Adrenal gland (tissue), 12 donors: ENCODE results near the gene KRT79. TPM values are rescaled to one million over a fixed set of nuclear protein-coding genes. Genes with fewer than 3 reads are reported as not detected.

Experiments
- DNase-seq, 7 donors: peaks; one replicate each; pipeline ENCODE4 v3.0.0-alpha.2; 2019 to 2020
- H3K27ac ChIP-seq, 5 donors: fragments of 200-600 bp; sonication (generic) in 4 of 5; 1 replicate in 3 of 5; 2 replicates in 2 of 5; pipeline versions ENCODE4 v1.5.1 to v1.8.0; 2016 to 2020; ENCODE audit warnings: mild to moderate bottlenecking in 1 of 5
- H3K27me3 ChIP-seq: fragments of 200-600 bp; 2 replicates; pipeline ENCODE4 v1.8.0; 2021
- H3K36me3 ChIP-seq, 2 donors: fragments of 200-600 bp; replicated peaks in 1 of 2; 1 replicate in 1 of 2; 2 replicates in 1 of 2; pipeline versions ENCODE4 v1.5.1 to v1.8.0; 2018 to 2022
- H3K4me1 ChIP-seq, 2 donors: fragments of 200-600 bp; replicated peaks in 1 of 2; 1 replicate in 1 of 2; 2 replicates in 1 of 2; pipeline versions ENCODE4 v1.5.1 to v1.8.0; 2018 to 2021
- H3K4me3 ChIP-seq, 4 donors: fragments of 200-600 bp; sonication (generic) in 3 of 4; one replicate each; pipeline ENCODE4 v1.5.1; 2016 to 2018
- H3K9me3 ChIP-seq, 3 donors: fragments of 200-600 bp; sonication (generic) in 1 of 3; replicated peaks in 1 of 3; 1 replicate in 2 of 3; 2 replicates in 1 of 3; pipeline versions ENCODE4 v1.5.1 to v1.8.0; 2016 to 2021
- CTCF ChIP-seq, 6 experiments: fragments of 450-650 bp in 4 of 6; fragments of 200-600 bp in 2 of 6; sonication (generic) in 1 of 6; IDR thresholded peaks; 1 replicate in 5 of 6; 2 replicates in 1 of 6; pipeline versions ENCODE4 v1.5.1 to v1.8.0; 2016 to 2021; ENCODE audit warnings: antibody characterized with exemption in 6 of 6, mild to moderate bottlenecking in 2 of 6, moderate library complexity in 1 of 6
- POLR2A ChIP-seq, 2 donors: fragments of 450-650 bp; IDR thresholded peaks; one replicate each; pipeline ENCODE4 v1.6.1; 2017; ENCODE audit warnings: antibody characterized with exemption in 2 of 2, mild to moderate bottlenecking in 2 of 2, moderate library complexity in 1 of 2
- WGBS, 4 donors: extraction: QIAGEN DNeasy Blood & Tissue Kit in 2 of 4; methylation state at CpG; one replicate each; pipeline versions ENCODE4 v1.1.5 to v1.1.7; 2013 to 2017; 5-methylcytosine and 5-hydroxymethylcytosine counted together
- intact Hi-C, 2 donors: fragments of 100-400 bp; cut with DNase I; formaldehyde crosslinking; loops; one replicate each; pipeline versions ENCODE4 v1.14.1 to v1.15.0; 2022 to 2023
- polyA plus RNA-seq, 3 donors: library from polyadenylated mRNA; stranded (reverse); fragments of 200-250 nt in 2 of 3; fragments of 350-450 nt in 1 of 3; fragmentation: Illumina TruSeq in 1 of 3; extraction: RNeasy Lipid Tissue Mini Kit (QIAGEN cat#74804) in 1 of 3; gene quantifications; one replicate each; pipeline ENCODE4 v1.2.3, GENCODE V29; 2013 to 2014
- total RNA-seq, 9 donors: library from RNA; depleted of rRNA in 4 of 9; stranded (reverse); fragments of >200 nt in 4 of 9; fragments of 120-200 nt in 1 of 9; fragmentation: NEBNext Ultra II Directional in 1 of 9; extraction: Animal tissue kit (Norgen Biotek cat#: 25700) in 1 of 9; gene quantifications; one replicate each; pipeline versions ENCODE4 v1.1.0 to v1.2.4, GENCODE V29; 2013 to 2023
- donor health status: healthy with polysubstance abuse.
- donor health status: Bipolar disorder and iron deficiency.
- donor health status: DM: yes; HTN: yes; CAD: no.
- donor health status: DM: no; HTN: no; CAD: no.
- donor health status: DM: no; HTN: no; CAD: no.
- donor health status: DM: yes; HTN: yes; CAD: no.

The KRT79 gene
- total and polyA plus RNA-seq, 12 donors = 0.24 TPM; not detected in 11

GRCh38 chr12:52805739-52806138 lies 28.4 kb downstream of the KRT79 start:
- Histone ChIP-seq H3K4me3 (no peak overlapping the region), H3K4me1 (no peaks in the 10 kb centered on the region), H3K27ac (no peak overlapping the region), H3K36me3 (no peaks in the 10 kb centered on the region), H3K9me3 (no peaks in the 10 kb centered on the region), H3K27me3 (no peaks in the 10 kb centered on the region)
- intact Hi-C loops = no loop called here
- WGBS, 4 donors = 69 to 83% (median 71%) methylated on average over 2 to 3 of the region's 3 CpGs
- no peak for DNase-seq
- TF ChIP-seq POLR2A (IDR thresholded peaks at IDR 0.05) (no peak), CTCF (IDR thresholded peaks at IDR 0.05) (no peak)

DNA sequence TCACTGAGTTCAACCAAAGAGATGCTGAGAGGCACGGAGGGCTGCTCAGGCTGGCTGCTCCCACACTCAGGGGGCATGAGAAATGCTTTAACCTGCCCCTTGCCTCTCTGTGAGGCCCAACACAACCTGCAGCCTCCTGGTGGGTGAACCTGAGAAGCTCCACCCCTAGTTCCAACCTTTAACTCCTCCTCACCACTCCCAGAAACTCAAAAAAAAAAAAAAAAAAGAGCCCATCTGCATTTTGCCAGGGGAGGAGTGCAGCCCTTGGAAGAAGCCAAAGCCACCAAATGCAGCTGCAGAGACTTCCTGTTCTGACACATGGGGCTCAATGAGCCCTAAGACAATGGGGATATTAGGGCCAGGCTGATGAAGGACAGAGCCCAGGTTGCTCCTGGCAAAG lies 29.1 kb downstream of the KRT79 start:
- H3K27ac ChIP-seq = no peak overlapping the region
- H3K9me3 ChIP-seq = no peaks in the 10 kb centered on the region
- H3K27me3 ChIP-seq = no peaks in the 10 kb centered on the region
- no peak for DNase-seq
- H3K4me1 ChIP-seq = no peaks in the 10 kb centered on the region
- TF ChIP-seq CTCF (IDR thresholded peaks at IDR 0.05) = no peak
- intact Hi-C loops = no loop called here
- H3K4me3 ChIP-seq = no peak overlapping the region
- WGBS, 4 donors = 11 to 54% (median 19%) methylated on average over 1 of the region's 1 CpG
- no peaks in the 10 kb centered on the region for H3K36me3 ChIP-seq

GRCh38 chr12:52802442-52802841 lies 31.7 kb downstream of the KRT79 start:
- intact Hi-C loops = no loop called here
- Histone ChIP-seq H3K4me3 (no peak overlapping the region), H3K9me3 (no peaks in the 10 kb centered on the region), H3K27ac (no peak overlapping the region), H3K27me3 (no peaks in the 10 kb centered on the region), H3K4me1 (no peaks in the 10 kb centered on the region), H3K36me3 (no peaks in the 10 kb centered on the region)
- no peak for DNase-seq
- 61 to 66% (median 66%) methylated on average over 6 of the region's 6 CpGs for WGBS, 4 donors
- TF ChIP-seq POLR2A (IDR thresholded peaks at IDR 0.05) (no peak), CTCF (IDR thresholded peaks at IDR 0.05) (no peak)

GRCh38 chr12:52801773-52802172 lies 32.3 kb downstream of the KRT79 start:
- 52 to 66% (median 56%) methylated on average over 2 to 3 of the region's 3 CpGs for WGBS, 4 donors
- no peak overlapping the region for H3K27ac ChIP-seq

More at GRCh38 chr12:52801773-52802172, 32.3 kb downstream of the KRT79 start:
- intact Hi-C loops = no loop called here
- Histone ChIP-seq H3K4me1 (no peaks in the 10 kb centered on the region), H3K27me3 (no peaks in the 10 kb centered on the region), H3K36me3 (no peaks in the 10 kb centered on the region), H3K4me3 (no peak overlapping the region), H3K9me3 (no peaks in the 10 kb centered on the region)
- TF ChIP-seq POLR2A (IDR thresholded peaks at IDR 0.05) (no peak), CTCF (IDR thresholded peaks at IDR 0.05) (no peak)
- DNase-seq = no peak
